Occipital lobe (tissue), 2 donors: ENCODE measurements around the gene CYTL1. TPM values are rescaled to one million over a fixed set of nuclear protein-coding genes. Genes with fewer than 3 reads are reported as not detected.
"Not testable (repeated sequence)": the region's sequence is repeated elsewhere in the genome, so short reads cannot be mapped to it uniquely, and the experiment has no call there.

Experiments
- DNase-seq: peaks from one replicate; lab custom pipeline; 2025; lab: John Stamatoyannopoulos, UW
- total RNA-seq: library from RNA; depleted of rRNA; stranded (reverse); fragments of >200 nt; gene quantifications from one replicate; pipeline ENCODE4 v1.2.3, GENCODE V29; 2014

Gene CYTL1, protein sequence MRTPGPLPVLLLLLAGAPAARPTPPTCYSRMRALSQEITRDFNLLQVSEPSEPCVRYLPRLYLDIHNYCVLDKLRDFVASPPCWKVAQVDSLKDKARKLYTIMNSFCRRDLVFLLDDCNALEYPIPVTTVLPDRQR
- total RNA-seq = 0.94 TPM

DNA sequence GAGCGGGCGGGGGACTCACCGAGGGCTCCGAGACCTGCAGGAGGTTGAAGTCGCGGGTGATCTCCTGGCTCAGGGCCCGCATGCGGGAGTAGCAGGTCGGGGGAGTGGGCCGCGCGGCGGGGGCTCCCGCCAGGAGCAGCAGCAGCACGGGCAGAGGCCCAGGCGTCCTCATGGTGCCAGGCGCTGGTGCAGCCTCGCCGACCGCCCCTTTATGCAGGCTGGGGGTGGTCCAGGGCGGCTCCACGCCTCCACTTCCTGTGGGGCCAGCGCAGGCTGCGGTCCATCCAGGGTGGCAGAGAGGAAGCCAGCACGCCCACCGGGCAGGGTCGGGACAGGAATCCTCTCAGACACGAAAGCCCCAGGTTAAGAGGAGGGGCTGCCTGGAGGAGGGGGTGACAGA is at the start of gene CYTL1:
TSS of gene CYTL1 (minus strand) at position 185 of the 400 bp plus-strand sequence. CDS start at position 172, 13 bp downstream.
- DNase-seq = no peak

DNA sequence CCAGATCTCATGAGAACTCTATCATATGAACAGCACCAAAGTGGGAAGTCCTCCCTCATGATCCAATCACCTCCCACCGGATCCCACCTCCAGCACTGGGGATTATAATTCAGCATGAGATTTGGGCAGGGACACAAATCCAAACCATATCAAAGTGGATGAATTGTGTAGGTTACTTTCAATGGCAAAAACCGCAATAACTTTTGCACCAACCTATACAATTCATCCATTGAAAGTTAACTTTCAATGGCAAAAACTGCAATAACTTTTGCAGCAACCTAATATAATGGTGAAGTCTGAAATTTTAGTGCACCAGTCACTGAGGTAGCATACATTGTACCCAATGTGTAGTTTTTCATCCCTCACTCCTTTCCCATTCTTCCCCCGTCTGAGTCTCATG is 48.6 kb upstream of the CYTL1 start:
- DNase-seq = no peak

DNA sequence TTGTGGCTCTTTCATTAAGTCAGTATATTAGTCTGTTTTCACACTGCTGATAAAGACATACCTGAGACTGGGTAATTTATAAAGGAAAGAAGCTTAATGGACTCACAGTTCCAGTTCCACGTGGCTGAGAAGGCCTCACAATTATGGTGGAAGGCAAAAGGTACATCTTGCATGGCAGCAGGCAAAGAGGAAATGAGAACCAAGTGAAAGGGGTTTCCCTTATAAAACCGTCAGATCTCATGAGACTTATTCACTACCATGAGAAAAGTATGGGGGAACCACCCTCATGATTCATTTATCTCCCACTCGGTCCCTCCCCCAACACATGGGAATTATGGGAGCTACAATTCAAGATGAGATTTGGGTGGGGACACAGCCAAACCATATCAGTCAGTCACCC is 47.7 kb upstream of the CYTL1 start:
- not testable (repeated sequence) for DNase-seq

DNA sequence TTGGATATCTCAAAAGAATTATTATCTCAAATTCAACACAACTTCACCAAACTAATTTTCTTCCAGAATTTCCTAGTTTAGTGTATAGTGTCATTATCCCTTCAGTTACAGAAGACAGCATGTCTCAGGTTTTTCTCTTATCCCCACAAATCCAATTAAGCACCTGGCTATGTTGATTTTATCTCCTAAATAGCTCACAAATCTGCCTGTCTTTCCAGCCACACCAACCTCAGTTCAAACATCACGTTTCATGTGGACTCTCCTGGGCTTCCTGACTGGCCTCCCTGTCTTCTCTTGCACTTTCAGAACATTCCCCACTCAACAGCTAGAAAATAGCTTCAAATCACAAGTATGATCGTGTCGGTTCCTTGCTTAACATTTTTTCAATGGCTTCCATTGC is 46.8 kb upstream of the CYTL1 start:
- no peak for DNase-seq

DNA sequence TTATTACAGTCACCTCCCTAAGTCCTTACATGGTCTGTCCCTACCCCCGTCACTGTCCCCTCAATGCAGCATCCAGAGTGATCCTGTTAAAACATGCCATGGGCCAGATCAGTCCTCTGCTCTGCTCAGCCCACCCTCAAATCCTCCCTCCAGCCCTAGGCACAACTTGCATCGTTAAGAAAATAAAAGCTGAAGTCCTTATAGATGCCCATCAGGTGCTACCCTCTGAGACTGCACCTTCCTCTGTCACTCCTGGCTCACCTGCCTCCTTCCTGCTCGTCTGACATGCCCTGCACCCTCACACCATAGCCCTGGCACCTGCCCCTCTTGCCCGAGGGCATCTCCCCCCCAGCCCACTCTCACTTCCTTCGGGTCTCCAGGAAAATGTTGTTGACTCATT is 36.2 kb upstream of the CYTL1 start:
- DNase-seq = no peak

DNA sequence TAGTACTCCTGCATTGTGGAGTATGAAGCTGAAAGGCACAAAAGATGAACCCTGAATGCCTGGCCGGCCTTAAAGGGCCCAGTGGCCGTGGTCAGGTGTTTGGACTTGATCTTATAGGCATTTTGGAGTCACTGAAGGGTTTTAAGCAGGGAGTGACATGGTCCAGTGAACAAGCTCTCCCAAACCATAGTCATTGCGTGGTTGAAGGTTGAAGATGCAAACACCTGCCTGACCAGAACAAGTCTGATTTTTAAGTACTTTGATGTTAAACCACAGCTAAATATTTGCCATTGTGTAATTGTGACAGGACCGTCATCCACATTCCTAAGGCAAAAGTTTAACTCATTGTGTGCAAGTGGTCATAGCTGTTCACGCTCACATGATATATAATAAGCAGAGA is 35.3 kb upstream of the CYTL1 start:
- DNase-seq = no peak

DNA sequence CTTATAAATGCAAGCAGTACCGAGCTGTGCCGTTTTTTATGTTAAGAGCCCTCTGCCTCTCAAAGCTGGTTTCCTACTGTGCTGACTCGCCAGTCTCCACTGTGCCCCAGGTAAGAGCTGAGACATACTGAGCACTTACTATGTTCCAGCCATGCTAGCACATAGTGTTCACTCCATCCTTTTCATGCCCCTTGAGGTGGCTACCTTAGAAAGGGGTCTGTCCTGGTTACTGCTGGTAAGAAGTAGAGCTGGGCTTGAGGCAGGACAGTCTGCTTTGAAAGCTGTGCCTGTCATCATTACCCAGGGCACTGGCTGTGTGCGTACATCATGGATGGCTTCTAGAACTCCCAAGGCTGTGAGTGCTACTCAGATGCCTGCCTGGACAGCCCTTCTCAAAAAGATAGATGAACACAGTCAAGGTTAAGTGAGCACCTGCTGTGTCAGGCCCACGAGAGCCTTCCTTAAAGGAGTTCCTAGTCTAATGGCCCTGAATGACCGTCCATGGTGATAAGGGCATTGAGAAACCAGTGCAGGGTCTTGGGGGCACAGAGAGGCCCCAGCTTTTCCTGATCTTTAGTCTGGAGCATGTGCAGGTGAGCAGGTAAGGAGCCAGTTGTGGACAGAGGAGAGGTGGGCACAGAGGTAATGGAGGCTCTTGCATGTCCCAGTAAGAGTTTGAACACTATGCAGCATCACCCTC is 33.6 kb upstream of the CYTL1 start:
- no peak for DNase-seq

DNA sequence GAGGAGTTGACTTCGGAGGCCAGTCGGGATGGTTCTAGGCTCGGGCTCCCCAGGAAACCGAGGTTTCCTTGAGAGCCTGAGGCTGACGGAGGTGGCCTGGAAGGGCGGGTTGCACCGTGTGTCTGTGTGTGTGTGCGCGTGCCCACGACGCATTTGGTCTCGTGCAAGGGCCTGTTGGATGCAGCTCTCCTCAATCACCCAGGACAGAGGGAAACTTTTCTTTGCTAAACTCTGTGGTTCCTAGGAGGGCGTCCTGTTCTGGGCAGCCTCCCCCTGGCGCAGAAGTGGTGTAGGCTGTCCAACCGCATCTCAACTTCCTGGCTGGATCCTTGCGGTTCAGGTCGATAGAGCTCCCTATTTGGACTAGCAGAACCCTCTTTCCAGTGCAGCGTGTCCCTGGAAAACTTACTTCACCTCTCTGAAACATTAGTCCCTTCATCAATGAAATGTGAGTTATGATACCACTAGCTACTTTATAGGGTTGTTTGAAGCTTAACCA is 33.0 kb upstream of the CYTL1 start:
- no peak for DNase-seq

DNA sequence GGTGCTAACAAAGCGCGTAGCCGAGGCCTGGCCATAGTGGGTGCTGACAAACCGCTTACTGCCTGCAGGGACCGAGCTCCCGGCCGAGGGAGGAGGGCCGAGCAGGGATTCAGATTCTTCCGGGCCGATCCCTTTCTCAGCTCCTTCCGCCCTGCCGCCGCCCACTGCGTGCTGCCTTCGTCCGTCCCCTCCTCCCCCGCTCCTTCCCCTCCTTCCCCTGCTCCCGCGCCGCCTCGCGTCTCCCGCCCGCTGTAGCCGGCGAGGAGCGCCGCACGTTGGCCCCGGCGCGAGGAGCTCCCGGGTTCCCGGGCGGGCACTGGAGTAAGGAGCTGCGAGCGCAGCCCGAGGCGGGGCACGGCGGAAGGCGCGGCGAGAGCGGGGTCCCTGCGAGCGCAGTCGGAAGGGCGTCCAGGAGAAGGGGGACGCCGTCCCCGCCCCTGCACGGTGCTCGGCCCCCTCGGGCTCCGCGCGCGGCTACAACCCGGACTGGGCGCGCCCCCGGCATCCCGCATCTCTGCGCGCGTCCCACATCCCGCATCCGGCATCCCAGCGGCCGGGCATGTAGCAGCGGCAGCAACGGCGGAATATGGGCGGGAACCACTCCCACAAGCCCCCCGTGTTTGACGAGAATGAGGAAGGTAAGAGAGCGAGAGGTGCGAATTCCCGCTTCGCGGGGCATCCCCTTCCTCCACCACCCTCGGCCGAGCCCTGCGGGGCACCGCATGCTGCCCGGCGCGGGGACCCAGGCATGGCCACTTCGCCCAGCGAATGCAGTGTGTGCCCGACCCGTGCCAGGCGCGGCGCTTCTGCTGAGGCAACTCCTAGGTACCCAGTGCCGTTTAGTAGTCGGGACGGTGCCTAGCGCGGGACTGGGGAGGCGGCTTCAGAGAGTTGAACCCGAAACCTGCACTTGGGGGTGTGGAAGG is 32.3 kb upstream of the CYTL1 start, which contains the start of gene STK32B:
TSS of gene STK32B (plus strand) at position 203 of the 926 bp plus-strand sequence.
- DNase-seq = peak; percentile 33

DNA sequence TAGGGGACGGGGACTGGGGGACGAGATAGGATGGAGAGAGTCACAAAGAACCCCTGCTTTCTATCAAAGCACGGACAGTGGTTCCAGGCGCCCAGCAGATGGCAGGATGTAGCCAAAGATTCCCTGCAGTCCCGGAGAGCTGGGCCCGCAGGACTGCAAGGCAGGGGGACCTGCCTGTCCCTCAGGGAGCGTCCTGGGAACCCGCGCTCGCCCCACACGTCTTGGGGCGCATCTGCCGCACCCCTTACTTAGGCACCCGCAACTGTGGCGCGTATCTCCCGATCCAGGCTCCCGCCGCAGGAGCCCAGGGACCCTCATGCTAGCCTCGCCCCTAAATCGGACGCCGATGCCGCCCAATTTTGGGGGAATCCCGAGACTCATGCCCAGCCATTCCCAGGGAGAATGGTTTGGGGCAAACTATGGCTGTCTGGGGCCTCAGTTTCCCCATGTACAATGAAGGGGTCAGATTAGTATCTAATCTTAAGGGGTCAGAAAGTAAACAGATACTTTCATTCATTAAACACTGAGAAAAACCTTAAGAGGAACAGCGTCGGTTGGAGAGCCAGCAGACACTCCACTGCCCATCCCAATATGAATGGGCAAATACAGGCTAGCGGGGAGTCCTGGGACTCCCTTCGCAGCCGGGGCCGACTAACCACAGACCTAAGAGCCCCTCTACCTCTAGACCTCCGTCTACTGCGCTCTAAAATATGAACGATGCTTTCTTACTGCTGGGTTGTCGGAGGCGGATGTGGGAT is 31.4 kb upstream of the CYTL1 start:
- DNase-seq = peak; percentile 37

DNA sequence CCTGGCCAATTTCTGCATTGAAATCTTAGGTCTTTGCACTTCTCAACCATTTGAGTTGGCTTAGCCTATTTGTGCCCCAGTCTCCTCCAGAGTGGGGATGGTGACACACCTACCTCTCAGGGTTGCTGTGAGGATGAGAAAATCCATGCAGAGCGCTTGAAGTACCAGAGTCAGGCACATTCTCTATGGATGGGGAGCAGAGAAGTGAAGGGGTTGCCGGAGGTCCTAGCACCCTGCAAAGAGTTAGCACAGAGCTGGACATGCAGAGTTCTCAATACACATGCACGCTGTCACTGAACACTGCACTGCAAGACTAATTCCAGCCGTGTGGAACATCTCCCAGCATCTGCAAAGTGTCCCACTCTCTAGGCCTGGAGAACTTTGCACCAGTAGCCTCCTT is 29.5 kb upstream of the CYTL1 start:
- DNase-seq = no peak

DNA sequence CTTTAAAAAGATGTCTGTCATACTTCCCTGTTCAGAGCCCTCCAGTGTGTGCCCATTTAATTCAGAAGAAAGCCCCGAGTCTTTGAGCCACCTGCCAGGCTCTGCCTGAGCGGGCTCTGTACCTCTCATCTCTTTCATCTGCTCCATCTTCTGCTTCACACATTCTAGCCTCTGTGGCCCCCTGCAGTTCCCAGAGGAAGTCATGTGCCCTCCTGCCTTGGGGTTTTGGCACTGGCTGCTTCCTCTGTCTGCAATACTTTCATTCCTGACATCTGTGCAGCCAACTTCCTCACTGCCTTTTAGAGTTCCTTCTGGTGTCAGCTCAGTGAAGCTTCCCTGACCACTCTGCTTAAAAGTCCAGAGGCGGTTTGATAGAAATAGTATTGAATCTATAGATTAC is 25.8 kb upstream of the CYTL1 start:
- no peak for DNase-seq

DNA sequence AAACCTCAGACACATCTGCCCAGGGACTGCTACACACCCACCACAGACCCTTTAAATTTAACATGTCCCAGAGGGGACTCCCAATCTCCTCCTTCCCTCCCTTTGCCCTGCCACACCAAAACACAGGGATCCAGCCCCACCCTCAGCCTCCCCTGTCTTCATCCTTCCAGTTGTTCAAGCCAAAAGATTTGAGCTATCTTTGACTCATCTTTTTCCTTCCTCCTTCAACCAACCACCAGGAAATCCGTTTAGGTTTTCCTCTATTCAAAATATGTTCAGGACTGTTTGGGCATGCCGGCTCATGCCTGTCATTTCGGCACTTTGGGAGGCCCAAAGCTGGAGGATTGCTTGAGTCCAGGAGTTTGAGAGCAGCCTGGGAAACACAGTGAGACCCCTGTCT is 25.1 kb upstream of the CYTL1 start:
- DNase-seq = no peak

DNA sequence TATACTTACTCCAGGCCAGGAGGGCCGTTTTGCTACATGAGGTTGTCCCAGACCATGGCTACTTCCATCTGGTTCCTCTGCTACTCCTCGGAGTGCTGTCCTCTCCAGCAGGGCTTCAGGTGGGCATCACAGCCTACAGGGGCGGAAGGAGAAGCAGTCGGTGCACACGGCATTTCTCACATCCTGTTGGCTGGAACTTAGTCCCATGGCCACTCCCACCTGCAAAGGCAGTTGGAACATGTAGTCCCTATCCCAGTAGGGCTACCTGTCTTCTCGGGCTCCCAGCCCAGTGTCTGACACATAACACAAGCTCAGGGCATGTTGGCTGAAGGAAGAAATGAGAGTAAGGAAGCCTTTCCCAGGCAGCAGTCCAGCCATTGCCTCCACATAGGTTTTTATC is 24.3 kb upstream of the CYTL1 start:
- DNase-seq = no peak

DNA sequence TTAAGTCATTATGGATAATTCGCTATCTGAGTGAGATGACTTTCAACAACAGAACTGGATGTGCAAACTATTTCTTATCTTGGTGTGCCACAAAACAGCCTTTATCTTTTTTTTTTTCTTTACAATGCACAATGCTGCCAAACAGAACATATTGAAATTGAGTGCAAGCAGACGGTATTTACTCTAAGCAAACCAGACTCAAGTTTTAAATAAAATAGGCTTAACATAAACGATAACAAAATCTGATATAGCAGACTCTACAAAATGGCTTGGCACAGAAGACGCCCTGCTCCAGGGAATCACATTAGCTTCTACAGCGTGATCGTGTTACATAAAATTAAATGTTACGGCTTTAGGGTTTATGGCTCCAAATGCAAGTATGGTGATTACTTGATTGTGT is 22.4 kb upstream of the CYTL1 start:
- no peak for DNase-seq

DNA sequence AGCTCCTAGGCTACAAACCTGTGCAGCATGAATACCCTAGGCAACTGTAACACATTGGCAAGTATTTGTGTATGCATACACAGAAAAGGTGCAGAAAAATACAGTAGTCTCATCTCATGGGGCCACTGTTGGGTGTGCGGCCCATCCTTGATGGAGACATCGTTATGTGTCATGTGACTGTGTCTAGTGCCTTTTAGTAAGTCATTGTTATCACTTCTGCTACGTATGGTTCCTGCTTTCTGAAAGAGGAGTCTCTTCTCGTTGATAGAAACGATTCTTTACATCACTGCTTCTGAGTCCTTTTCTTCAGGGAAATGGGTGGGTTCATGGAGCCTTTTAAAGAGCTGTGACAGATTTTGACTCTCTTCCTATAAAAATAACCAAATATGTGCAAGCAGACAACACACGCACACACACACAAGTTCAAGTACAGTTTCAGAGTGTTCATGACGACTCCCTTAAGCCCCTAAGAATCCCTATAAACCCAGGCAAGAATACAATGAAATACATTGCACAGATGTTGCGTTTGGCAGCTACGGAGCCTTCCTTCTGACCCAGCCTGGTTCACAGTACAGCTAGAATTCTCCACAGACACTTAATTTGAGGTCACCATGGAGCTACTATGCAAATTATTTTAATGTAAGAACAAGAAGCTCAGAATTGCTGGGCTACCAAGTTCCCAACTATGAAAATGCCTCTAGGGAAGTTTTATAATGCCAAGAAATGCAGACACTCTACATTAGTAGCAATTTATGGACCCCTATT is 21.8 kb upstream of the CYTL1 start:
- no peak for DNase-seq

DNA sequence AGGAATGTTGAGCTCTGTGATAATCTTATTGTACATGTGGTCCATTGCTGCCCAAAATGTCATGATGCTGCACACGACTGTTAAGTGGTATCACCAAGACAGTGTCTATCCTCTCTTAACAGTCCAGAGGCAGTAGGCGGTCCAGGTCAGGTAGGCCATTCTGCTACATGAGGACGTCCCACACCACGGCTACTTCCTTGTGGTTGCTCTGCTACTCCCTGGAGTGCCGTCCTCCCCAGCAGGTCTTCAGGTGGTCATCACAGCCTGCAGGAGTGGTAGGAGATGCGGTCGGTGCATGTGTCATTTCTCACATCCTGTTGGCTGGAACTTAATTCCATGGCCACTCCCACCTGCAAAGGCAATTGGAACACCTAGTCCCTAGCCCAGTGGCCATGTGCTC is 20.5 kb upstream of the CYTL1 start:
- DNase-seq = no peak

DNA sequence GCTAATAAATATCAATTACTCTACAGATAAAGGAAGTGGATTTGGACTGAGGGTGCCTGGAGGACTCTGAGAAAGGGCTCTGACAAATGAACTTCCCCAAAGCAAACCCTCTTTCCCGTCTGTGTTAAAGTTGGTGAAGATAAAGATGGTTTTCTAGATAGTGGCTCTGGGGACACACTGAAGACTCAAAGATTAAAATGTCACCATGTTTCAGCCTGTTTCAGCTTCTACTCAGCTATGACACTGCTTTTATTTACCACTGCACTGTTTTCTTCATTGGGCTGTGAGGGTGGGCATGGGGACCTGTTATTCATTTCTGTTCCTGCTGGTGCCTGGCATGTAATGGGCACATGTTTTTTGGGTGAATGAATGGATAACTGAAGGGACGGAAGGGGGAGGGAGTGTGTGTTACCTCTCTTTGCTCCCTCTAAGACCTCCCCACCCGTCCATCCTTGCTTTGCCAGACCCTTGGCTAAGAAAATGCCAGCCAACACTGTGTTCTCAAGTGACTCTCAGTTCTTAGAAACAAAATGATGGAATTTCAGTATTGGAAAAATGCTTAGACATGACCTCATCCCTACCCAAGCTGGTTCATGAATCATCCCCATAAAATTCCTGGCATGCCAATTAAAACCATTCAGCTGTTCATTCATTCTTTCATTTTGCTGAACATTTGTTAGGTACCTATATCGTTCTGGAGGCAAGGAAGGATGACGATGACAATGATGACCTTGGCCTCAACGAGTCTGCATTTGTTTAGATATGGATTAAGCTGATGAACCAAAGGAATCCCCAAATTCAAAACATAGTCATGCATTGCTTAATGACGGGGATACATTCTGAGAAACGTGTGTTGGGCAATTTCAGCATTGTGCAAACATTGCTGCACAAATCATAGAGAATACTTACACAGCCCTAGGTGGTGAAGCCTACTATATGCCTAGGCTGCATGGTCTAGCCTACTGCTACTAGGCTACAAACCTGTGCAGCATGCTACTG is 18.6 kb upstream of the CYTL1 start:
- DNase-seq = no peak

DNA sequence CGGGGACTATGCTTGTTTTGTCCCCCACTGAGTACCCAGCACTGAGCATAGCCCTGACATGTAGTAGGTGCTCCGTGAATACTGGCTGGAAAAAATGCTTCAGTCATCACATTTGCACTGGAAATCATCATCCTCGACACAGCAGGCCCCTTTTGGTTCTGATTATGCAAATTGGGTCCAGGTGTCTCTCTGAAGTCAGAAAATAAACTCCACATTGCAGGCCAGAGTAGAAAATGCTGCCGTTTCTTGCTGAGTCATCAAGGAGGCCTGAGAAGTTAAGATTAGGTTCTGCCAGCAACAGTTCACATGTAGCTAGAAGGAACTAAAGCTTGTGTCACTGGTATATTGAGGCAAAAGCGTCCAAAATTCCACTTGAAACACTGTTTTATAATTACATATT is 17.0 kb upstream of the CYTL1 start:
- no peak for DNase-seq
